GM19463 (cell line): ENCODE measurements around the gene IPO4.

ENCODE experiments used
- ATAC-seq: cut with Tn5 transposase; IDR thresholded peaks from one replicate; pipeline ENCODE4 v1.9.1; 2021; ENCODE audit warnings: mild to moderate bottlenecking, moderate library complexity; ENCODE audit not compliant: unreplicated experiment

IPO4 gene

GRCh38 chr14:24195186-24196070 is 6.8 kb upstream of the IPO4 start, which contains the start of gene TM9SF1:
TM9SF1 (minus strand) TSS chr14:24195441; CDS start chr14:24195019, 422 bp downstream.
- peak; percentile 93 for ATAC-seq

GRCh38 chr14:24194873-24195185 is 6.2 kb upstream of the IPO4 start:
- ATAC-seq: no peak

GRCh38 chr14:24194186-24194872 is 5.7 kb upstream of the IPO4 start:
- ATAC-seq: no peak

GRCh38 chr14:24192933-24193332 is 4.3 kb upstream of the IPO4 start:
- no peak for ATAC-seq

- no peak for ATAC-seq
Measured at GRCh38 chr14:24190416-24190815, 1.8 kb upstream of the IPO4 start.

- no peak for ATAC-seq
Measured at GRCh38 chr14:24189460-24189859, 844 bp upstream of the IPO4 start.

- ATAC-seq: no peak
Measured at GRCh38 chr14:24189059-24189375, 401 bp upstream of the IPO4 start.

- no peak for ATAC-seq
Measured at GRCh38 chr14:24187539-24187915, 1.1 kb downstream of the IPO4 start.

- no peak for ATAC-seq
Measured at GRCh38 chr14:24186831-24187538, 1.6 kb downstream of the IPO4 start.

GRCh38 chr14:24185741-24186140 is 2.9 kb downstream of the IPO4 start:
- ATAC-seq: no peak

GRCh38 chr14:24185026-24185425 is 3.6 kb downstream of the IPO4 start:
- ATAC-seq: no peak

GRCh38 chr14:24184104-24184970 is 4.3 kb downstream of the IPO4 start:
- no peak for ATAC-seq

- ATAC-seq: no peak
Measured at GRCh38 chr14:24183014-24183481, 5.6 kb downstream of the IPO4 start.

GRCh38 chr14:24182110-24182882 is 6.3 kb downstream of the IPO4 start:
- no peak for ATAC-seq

GRCh38 chr14:24181371-24182077 is 7.1 kb downstream of the IPO4 start:
- ATAC-seq: no peak

- ATAC-seq: no peak
Measured at GRCh38 chr14:24179961-24180796, 8.4 kb downstream of the IPO4 start.

GRCh38 chr14:24179294-24179960 is 9.2 kb downstream of the IPO4 start:
- ATAC-seq: no peak
